Right lobe of liver (tissue), 4 donors: ENCODE data around the gene RBBP7.

Experiments
- POLR2A ChIP-seq: fragments of 450-650 bp; IDR thresholded peaks from one replicate; pipeline ENCODE4 v1.6.1; 2017; ENCODE audit warnings: antibody characterized with exemption, mild to moderate bottlenecking
- TF ChIP-seq, protein P1 (sequence below), 4 donors: fragments of 200-600 bp in 3 of 4; fragments of 450-650 bp in 1 of 4; IDR thresholded peaks; one replicate each; pipeline versions ENCODE4 v1.5.1 to v1.8.0; 2016 to 2022; ENCODE audit warnings: antibody characterized with exemption in 4 of 4, mild to moderate bottlenecking in 2 of 4
- donor health status: DM: no; HTN: no; CAD: no.
- donor health status: DM: no; HTN: no; CAD: no.
- donor health status: DM: no; HTN: yes; CAD: no.

DNA sequence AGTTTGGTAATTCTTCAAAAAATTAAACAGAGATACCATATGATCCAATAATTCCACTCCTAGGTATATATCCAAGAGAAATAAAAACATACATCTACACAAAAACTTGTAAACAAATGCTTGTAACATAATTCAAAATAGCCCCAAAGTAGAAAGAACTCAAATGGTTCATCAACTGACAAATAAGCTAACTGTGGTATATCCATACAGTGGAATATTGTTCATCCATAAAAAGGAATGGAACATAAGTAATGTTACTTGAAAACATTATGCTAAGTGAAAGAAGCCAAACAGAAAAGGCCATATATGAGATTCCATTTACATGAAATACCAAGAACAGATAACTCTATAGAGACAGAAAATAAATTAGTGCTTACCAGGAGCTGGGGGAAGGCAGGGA lies 13.4 kb downstream of the RBBP7 start:
- no peak for TF ChIP-seq POLR2A
- TF ChIP-seq, protein P1, sequence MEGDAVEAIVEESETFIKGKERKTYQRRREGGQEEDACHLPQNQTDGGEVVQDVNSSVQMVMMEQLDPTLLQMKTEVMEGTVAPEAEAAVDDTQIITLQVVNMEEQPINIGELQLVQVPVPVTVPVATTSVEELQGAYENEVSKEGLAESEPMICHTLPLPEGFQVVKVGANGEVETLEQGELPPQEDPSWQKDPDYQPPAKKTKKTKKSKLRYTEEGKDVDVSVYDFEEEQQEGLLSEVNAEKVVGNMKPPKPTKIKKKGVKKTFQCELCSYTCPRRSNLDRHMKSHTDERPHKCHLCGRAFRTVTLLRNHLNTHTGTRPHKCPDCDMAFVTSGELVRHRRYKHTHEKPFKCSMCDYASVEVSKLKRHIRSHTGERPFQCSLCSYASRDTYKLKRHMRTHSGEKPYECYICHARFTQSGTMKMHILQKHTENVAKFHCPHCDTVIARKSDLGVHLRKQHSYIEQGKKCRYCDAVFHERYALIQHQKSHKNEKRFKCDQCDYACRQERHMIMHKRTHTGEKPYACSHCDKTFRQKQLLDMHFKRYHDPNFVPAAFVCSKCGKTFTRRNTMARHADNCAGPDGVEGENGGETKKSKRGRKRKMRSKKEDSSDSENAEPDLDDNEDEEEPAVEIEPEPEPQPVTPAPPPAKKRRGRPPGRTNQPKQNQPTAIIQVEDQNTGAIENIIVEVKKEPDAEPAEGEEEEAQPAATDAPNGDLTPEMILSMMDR (IDR thresholded peaks at IDR 0.05): no peak
